OCI-LY1 (cell line): ENCODE results near the gene COLGALT1.

Experiments
- H2AFZ ChIP-seq: fragments of 200-600 bp; sonication (generic), shearing (Covaris generic); 2 replicates; pipeline ENCODE4 v1.6.0; 2014; ENCODE audit warnings: antibody characterized with exemption, mild to moderate bottlenecking, low read length
- H3F3A ChIP-seq: fragments of 200-600 bp; sonication (generic), shearing (Covaris generic); 2 replicates; pipeline ENCODE4 v1.6.0; 2014; ENCODE audit warnings: mild to moderate bottlenecking, antibody characterized with exemption, low read length, moderate library complexity; ENCODE audit not compliant: insufficient read depth
- H3K27ac ChIP-seq: fragments of 200-600 bp; sonication (generic); 2 replicates; pipeline ENCODE4 v1.5.1; 2014; ENCODE audit warnings: low read length, mixed run types, mild to moderate bottlenecking, low read depth; ENCODE audit not compliant: poor library complexity, severe bottlenecking
- H3K27me3 ChIP-seq: fragments of 200-600 bp; sonication (generic); 2 replicates; pipeline ENCODE4 v1.6.0; 2014; ENCODE audit warnings: antibody characterized with exemption, mild to moderate bottlenecking, low read length, moderate library complexity; ENCODE audit not compliant: insufficient read depth
- H3K36me3 ChIP-seq: fragments of 200-600 bp; sonication (generic); 2 replicates; pipeline ENCODE4 v1.6.1; 2014; ENCODE audit warnings: mild to moderate bottlenecking, antibody characterized with exemption, low read length, moderate library complexity, mixed read lengths; ENCODE audit not compliant: insufficient read depth
- H3K4me1 ChIP-seq: fragments of 200-600 bp; sonication (generic); 2 replicates; pipeline ENCODE4 v1.5.1; 2014; ENCODE audit warnings: mild to moderate bottlenecking, low read length, moderate library complexity; ENCODE audit not compliant: insufficient read depth, severe bottlenecking
- H3K4me2 ChIP-seq: fragments of 200-600 bp; sonication (generic), shearing (Covaris generic); 2 replicates; pipeline ENCODE4 v1.6.1; 2014; ENCODE audit warnings: low read length
- H3K4me3 ChIP-seq: fragments of 200-600 bp; sonication (generic); 2 replicates; pipeline ENCODE4 v1.5.1; 2014; ENCODE audit warnings: low read length, low read depth, mild to moderate bottlenecking, mixed read lengths; ENCODE audit not compliant: poor library complexity, severe bottlenecking
- H3K79me2 ChIP-seq: fragments of 200-600 bp; shearing (Covaris generic); 2 replicates; pipeline ENCODE4 v1.6.1; 2016; ENCODE audit warnings: mixed run types, low read length, mixed read lengths; ENCODE audit not compliant: insufficient read depth
- H3K9ac ChIP-seq: fragments of 200-600 bp; sonication (generic), shearing (Covaris generic); 2 replicates; pipeline ENCODE4 v1.6.1; 2014; ENCODE audit warnings: mild to moderate bottlenecking, low read length, mixed read lengths
- H3K9me2 ChIP-seq: fragments of 200-600 bp; sonication (generic), shearing (Covaris generic); 2 replicates; pipeline ENCODE4 v1.6.1; 2014; ENCODE audit warnings: low read depth, mild to moderate bottlenecking, low read length, mixed read lengths
- H3K9me3 ChIP-seq: fragments of 200-600 bp; shearing (Covaris generic); 2 replicates; pipeline ENCODE4 v1.6.1; 2014; ENCODE audit warnings: low read length, mixed read lengths
- H4K20me1 ChIP-seq: fragments of 200-600 bp; sonication (generic), shearing (Covaris generic); 2 replicates; pipeline ENCODE4 v1.6.0; 2016; ENCODE audit warnings: mild to moderate bottlenecking, low read length; ENCODE audit not compliant: insufficient read depth
- CTCF ChIP-seq: fragments of 200-600 bp; sonication (generic), shearing (Covaris generic); IDR thresholded peaks from 2 replicates; pipeline ENCODE4 v1.5.1; 2017; ENCODE audit warnings: mild to moderate bottlenecking, antibody characterized with exemption, low read length, moderate library complexity, mixed read lengths
- EZH2 ChIP-seq: fragments of 200-600 bp; sonication (generic), shearing (Covaris generic); IDR thresholded peaks from 2 replicates; pipeline ENCODE4 v1.8.0; 2017; ENCODE audit warnings: borderline replicate concordance, mixed run types, mild to moderate bottlenecking, antibody characterized with exemption, low read length, moderate library complexity, mixed read lengths

The COLGALT1 gene

GRCh38 chr19:17532116-17532515 lies 23.3 kb upstream of the COLGALT1 start:
- H3K27me3 ChIP-seq = no peaks in the 10 kb centered on the region
- no peaks in the 10 kb centered on the region for H3F3A ChIP-seq
- no peaks in the 10 kb centered on the region for H3K79me2 ChIP-seq
- no peak overlapping the region for H3K4me3 ChIP-seq
- H3K36me3 ChIP-seq = peaks cover 11% of the 10 kb centered on the region
- H3K9me2 ChIP-seq = no peaks in the 10 kb centered on the region
- TF ChIP-seq CTCF = no peak
- TF ChIP-seq EZH2 = no peak
- H2AFZ ChIP-seq = no peak overlapping the region
- H3K4me1 ChIP-seq = peaks cover 20% of the 10 kb centered on the region
- H3K4me2 ChIP-seq = no peak overlapping the region
- H3K9ac ChIP-seq = no peak overlapping the region
- no peaks in the 10 kb centered on the region for H4K20me1 ChIP-seq
- H3K9me3 ChIP-seq = no peaks in the 10 kb centered on the region
- H3K27ac ChIP-seq = no peak overlapping the region

- Histone ChIP-seq H3K9ac (no peak overlapping the region), H2AFZ (no peak overlapping the region), H3K79me2 (no peaks in the 10 kb centered on the region), H3K27me3 (no peaks in the 10 kb centered on the region), H3K27ac (no peak overlapping the region), H3K4me1 (peaks cover 17% of the 10 kb centered on the region), H3K4me2 (no peak overlapping the region), H4K20me1 (no peaks in the 10 kb centered on the region), H3K36me3 (peaks cover 11% of the 10 kb centered on the region), H3K9me2 (no peaks in the 10 kb centered on the region), H3K4me3 (no peak overlapping the region), H3F3A (no peaks in the 10 kb centered on the region), H3K9me3 (no peaks in the 10 kb centered on the region)
- TF ChIP-seq CTCF = no peak
- TF ChIP-seq EZH2 = no peak
These were observed 22.9 kb upstream of the COLGALT1 start for GRCh38 chr19:17532557-17532956.

GRCh38 chr19:17534767-17535166 lies 20.7 kb upstream of the COLGALT1 start:
- H3K79me2 ChIP-seq = no peaks in the 10 kb centered on the region
- H3K9me2 ChIP-seq = no peaks in the 10 kb centered on the region
- no peaks in the 10 kb centered on the region for H3F3A ChIP-seq
- no peaks in the 10 kb centered on the region for H3K36me3 ChIP-seq
- H3K27ac ChIP-seq = no peak overlapping the region
- H3K9me3 ChIP-seq = no peaks in the 10 kb centered on the region
- no peak overlapping the region for H3K4me3 ChIP-seq
- no peak overlapping the region for H2AFZ ChIP-seq
- no peaks in the 10 kb centered on the region for H3K27me3 ChIP-seq
- H3K4me2 ChIP-seq = no peak overlapping the region
- no peaks in the 10 kb centered on the region for H4K20me1 ChIP-seq
- no peak overlapping the region for H3K9ac ChIP-seq
- no peak for TF ChIP-seq EZH2
- no peak for TF ChIP-seq CTCF
- peaks cover 20% of the 10 kb centered on the region for H3K4me1 ChIP-seq
